ENCODE measurements around the gene GNG13. TPM values are rescaled to one million over a fixed set of nuclear protein-coding genes. Genes with fewer than 3 reads are reported as not detected.

GNG13 gene
- total and polyA plus RNA-seq, 12 donors: not detected

- no peak for TF ChIP-seq CTCF (IDR thresholded peaks at IDR 0.05)
- TF ChIP-seq POLR2A (IDR thresholded peaks at IDR 0.05): no peak
- Histone ChIP-seq H3K9me3 (replicated peaks in 1 of 3) (no peaks in the 10 kb centered on the region), H3K36me3 (replicated peaks in 1 of 2) (no peaks in the 10 kb centered on the region), H3K27me3 (no peaks in the 10 kb centered on the region), H3K4me1 (replicated peaks in 1 of 2) (peaks cover 8 to 11% of the 10 kb centered on the region in 2 donors), H3K4me3 (no peak overlapping the region), H3K27ac (no peak overlapping the region)
- intact Hi-C loops (cut with DNase I): no loop called here
- 87 to 97% (median 96%) methylated on average over 24 of the region's 24 CpGs for WGBS, 4 donors
- DNase-seq: no peak
These were observed 27.0 kb upstream of the GNG13 start for GRCh38 chr16:827513-827912.

- peaks cover 8 to 11% of the 10 kb centered on the region in 2 donors for H3K4me1 ChIP-seq (replicated peaks in 1 of 2)
- no peak for TF ChIP-seq CTCF (IDR thresholded peaks at IDR 0.05)
- TF ChIP-seq POLR2A (IDR thresholded peaks at IDR 0.05): no peak
- peak; percentile 77 to 87 (median 82) for DNase-seq
- 37 to 60% (median 47%) methylated on average over 20 to 36 of the region's 36 CpGs for WGBS, 4 donors
- no peaks in the 10 kb centered on the region for H3K27me3 ChIP-seq
- no peaks in the 10 kb centered on the region for H3K36me3 ChIP-seq (replicated peaks in 1 of 2)
- peak overlapping the region in 1 of 4 donors; percentile 16 for H3K4me3 ChIP-seq
- H3K9me3 ChIP-seq (replicated peaks in 1 of 3): no peaks in the 10 kb centered on the region
- no peak overlapping the region for H3K27ac ChIP-seq
- intact Hi-C loops (cut with DNase I): no loop called here
These were observed 25.0 kb upstream of the GNG13 start for GRCh38 chr16:825341-826061.

- Histone ChIP-seq H3K27me3 (no peaks in the 10 kb centered on the region), H3K9me3 (replicated peaks in 1 of 3) (no peaks in the 10 kb centered on the region), H3K4me3 (no peak overlapping the region), H3K27ac (no peak overlapping the region), H3K4me1 (replicated peaks in 1 of 2) (peaks cover 8 to 11% of the 10 kb centered on the region in 2 donors), H3K36me3 (replicated peaks in 1 of 2) (no peaks in the 10 kb centered on the region)
- WGBS, 4 donors: 89 to 93% (median 91%) methylated on average over 22 to 25 of the region's 25 CpGs
- intact Hi-C loops (cut with DNase I): no loop called here
- no peak for DNase-seq
- TF ChIP-seq CTCF (IDR thresholded peaks at IDR 0.05): no peak
- no peak for TF ChIP-seq POLR2A (IDR thresholded peaks at IDR 0.05)
These were observed 24.1 kb upstream of the GNG13 start for GRCh38 chr16:824601-825000.

GRCh38 chr16:824194-824593 is 23.7 kb upstream of the GNG13 start:
- intact Hi-C loops (cut with DNase I): no loop called here
- H3K36me3 ChIP-seq (replicated peaks in 1 of 2): no peaks in the 10 kb centered on the region
- TF ChIP-seq POLR2A (IDR thresholded peaks at IDR 0.05) (no peak), CTCF (IDR thresholded peaks at IDR 0.05) (no peak)
- 90 to 94% (median 91%) methylated on average over 10 to 22 of the region's 22 CpGs for WGBS, 4 donors
- no peak overlapping the region for H3K27ac ChIP-seq
- DNase-seq: no peak
- no peaks in the 10 kb centered on the region for H3K9me3 ChIP-seq (replicated peaks in 1 of 3)
- H3K27me3 ChIP-seq: no peaks in the 10 kb centered on the region
- no peak overlapping the region for H3K4me3 ChIP-seq
- peaks cover 8 to 11% of the 10 kb centered on the region in 2 donors for H3K4me1 ChIP-seq (replicated peaks in 1 of 2)

All from adrenal gland (tissue), 12 donors.